ENCODE data around the gene COL1A2.

GRCh38 chr7:94391726-94392392, 2.8 kb upstream of the COL1A2 start:
- TF ChIP-seq, protein P1, sequence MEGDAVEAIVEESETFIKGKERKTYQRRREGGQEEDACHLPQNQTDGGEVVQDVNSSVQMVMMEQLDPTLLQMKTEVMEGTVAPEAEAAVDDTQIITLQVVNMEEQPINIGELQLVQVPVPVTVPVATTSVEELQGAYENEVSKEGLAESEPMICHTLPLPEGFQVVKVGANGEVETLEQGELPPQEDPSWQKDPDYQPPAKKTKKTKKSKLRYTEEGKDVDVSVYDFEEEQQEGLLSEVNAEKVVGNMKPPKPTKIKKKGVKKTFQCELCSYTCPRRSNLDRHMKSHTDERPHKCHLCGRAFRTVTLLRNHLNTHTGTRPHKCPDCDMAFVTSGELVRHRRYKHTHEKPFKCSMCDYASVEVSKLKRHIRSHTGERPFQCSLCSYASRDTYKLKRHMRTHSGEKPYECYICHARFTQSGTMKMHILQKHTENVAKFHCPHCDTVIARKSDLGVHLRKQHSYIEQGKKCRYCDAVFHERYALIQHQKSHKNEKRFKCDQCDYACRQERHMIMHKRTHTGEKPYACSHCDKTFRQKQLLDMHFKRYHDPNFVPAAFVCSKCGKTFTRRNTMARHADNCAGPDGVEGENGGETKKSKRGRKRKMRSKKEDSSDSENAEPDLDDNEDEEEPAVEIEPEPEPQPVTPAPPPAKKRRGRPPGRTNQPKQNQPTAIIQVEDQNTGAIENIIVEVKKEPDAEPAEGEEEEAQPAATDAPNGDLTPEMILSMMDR (IDR thresholded peaks at IDR 0.05; ENCODE audit: poor library complexity) = no peak
- TF ChIP-seq EZH2 (IDR thresholded peaks at IDR 0.05; ENCODE audit: borderline replicate concordance) (no peak), EZH2phosphoT487 (IDR thresholded peaks at IDR 0.05; ENCODE audit: low read depth, severe bottlenecking, unreplicated experiment) (no peak)

Data from hepatocyte (in vitro differentiated cells).